Activated naive CD4-positive, alpha-beta T cell treated with Interleukin-2 at 50 U/mL for 16 hours (primary cell): ENCODE data around the gene LSM4.
"Not testable (repeated sequence)": the region's sequence is repeated elsewhere in the genome, so short reads cannot be mapped to it uniquely, and the experiment has no call there.

ENCODE experiments used
- DNase-seq: peaks from one replicate; pipeline ENCODE4 v3.0.0-alpha.2; 2020

Gene LSM4

DNA sequence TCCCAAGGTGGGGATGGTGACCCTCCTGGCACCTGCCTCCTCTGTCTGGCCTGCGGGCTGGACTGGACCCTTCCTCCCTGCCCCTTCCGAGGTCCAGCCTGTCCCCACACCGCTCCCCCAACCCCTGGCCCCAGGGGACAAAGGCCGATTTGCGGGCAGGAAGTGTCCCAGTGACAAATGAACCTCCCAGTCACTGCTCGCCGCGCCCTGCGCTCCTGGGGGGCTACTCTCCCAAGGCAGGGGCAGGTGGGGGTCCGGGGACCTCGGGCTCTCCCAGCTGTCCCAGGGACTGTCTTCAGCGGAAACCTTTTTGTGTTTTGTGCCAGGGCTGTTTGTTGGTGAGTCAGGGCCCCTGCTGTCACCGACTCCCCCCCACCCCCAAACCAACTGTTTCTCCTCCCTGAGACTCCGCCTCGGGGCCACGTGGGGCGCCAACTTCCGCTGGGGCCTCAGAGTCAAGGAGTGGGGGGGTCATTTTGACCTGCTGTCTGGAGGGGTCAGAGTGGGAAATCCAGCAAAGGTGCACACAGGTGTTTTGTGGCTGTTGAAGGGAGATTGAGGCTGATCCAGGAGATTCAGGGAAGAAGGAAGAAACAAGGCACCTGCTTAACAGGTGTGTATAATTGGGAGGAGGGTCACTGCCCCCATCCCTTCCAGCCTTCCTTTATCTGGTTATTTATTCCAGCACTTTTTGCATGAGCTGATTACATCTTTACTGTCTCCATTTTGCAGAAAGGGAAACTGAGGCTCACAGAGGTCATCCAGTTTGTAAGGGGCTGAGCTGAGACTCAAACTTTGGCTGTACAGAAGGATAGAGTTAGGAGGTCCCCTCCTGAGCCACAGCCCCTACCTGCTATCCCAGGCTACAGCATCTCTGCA lies 18.4 kb upstream of the LSM4 start:
- DNase-seq: peak; percentile 72

DNA sequence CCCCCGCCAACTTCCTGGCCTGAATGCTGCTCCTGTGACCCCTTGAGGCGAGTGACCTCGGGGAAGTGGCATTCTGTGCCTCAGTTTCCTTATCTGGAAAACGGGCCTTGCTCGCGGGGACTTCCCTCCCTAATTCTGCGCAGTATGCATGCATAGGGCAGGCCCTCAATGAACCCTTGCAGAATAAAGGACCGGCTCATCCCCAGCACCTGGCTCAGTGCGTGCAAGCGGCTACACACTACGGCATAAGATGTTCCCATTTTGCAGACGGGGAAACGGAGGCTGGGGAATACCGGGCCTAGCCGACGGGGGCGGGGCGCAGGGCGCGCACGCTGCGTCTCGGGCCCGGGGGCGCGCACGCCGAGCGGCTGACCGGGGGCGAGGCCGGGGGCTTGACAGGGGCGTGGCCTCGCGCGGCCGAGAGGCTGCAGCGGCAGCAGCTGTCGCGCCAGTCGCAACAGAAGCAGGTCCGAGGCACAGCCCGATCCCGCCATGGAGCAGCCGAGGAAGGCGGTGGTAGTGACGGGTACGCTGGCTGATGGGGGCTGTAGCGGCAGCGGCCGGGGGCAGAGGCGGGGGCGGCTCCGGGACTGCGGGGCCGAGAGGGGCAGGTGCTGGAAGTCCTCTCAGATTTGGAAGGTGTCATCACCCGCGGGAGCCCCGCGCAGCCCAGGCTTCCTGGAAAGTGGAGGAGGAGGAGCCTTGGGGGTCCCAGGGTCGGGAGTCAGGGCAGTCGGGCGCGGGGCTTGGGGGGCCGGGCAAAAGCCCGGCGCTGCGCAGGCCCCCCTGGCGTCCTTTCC lies 17.5 kb upstream of the LSM4 start, which contains the start of gene PGPEP1:
Gene PGPEP1 (plus strand): TSS at position 409 of the 800 bp plus-strand sequence. CDS start 84 bp downstream, at position 493.
- DNase-seq: peak; percentile 70

DNA sequence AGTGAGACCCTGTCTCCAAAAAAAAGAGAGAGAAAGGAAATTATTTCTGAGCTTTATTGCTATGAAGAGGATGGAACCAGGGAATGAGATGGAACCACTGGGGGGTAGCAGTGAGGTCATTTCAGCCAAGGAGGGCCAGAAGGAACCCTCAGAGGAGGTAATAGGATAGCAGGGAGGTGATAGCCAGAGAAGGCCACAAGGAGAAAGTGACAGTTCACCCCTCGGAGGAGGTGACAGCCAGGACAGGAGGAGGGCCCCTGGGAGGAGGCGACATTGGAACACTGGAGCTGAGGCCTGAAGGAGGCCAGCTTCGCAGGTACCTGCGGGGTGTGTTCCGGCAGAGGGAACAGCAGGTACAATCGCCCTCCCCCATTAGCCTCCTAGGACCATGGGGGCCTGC lies 16.8 kb upstream of the LSM4 start:
- no peak for DNase-seq

DNA sequence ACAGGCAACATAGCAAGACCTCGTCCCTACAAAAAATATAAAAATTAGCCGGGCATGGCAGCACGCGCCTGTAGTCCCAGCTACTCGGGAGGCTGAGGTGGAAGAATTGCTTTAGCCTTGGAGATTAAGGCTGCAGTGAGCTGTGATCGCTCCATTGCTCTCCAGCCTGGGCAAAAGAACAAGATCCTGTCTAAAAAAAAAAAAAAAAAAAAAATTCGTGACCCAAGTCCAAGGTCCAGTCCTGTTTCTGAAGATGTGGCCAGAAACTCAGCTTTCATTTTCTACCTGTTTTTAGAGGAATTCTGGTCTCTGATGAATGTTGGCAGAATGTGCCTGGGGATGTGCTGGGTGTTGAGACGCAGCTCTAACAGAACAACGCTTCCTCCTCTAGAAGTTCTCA lies 15.7 kb upstream of the LSM4 start:
- no peak for DNase-seq

DNA sequence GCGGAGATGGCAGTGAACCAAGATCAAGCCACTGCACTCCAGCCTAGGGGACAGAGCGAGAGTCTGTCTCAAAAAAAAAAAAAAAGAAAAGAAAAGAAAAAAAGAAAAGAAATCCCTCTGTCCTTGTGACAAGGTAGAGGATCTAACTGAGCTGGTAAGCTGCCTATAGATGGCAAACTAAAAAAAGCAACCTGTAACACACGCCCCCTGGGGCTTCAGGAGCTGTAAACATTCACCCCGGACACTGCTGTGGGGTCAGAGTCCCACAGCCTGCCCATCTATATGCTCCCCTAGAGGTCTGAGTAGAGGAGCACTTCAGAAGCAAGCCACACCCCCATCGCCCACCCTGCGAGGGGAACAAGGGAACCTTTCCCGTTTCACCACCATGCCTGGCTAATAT lies 13.2 kb upstream of the LSM4 start:
- DNase-seq: no peak

DNA sequence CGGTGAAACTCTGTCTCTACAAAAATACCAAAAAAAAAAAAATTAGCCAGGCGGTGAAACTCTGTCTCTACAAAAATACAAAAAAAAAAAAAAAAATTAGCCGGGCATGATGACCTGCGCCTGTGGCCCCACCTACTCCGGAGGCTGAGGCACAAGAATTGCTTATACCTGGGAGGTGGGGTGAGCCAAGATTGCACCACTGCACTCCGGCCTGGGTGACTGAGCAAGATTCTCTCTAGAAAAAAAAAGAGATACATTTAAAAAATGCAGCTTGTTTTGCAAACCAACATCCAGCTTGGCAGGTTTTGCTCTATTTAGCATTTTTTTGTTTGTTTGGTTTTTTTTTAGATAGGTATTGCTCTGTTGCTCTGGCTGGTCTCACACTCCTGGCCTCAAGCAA lies 10.8 kb upstream of the LSM4 start:
- DNase-seq: no peak

DNA sequence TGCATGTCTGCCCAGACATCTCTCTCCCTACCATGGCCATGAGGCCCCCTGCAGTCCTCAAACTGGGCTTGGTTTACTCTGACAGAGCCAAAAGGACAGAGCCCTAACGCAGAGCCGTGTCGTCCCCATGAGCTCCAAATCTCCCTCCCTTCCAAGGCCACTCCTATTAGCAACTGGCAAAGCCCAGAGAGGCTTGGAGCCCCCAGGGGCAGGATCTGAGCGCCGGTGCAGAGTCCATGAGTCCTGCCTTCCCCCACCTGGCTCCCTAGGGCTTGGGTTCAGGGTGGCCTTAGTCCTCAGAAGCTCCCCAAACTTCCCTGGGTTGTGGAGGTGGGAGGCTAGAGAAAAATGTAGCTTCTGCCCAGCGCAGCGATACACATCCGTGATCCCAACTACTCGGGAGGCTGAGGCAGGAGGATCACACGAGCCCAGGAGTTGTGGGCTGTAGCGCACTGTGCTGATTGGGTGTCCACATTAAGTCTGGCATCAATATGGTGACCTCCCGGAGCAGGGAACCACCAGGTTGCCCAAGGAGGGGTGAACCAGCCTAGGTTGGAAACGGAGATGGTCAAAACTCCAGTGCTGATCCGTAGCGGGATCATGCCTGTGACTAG lies 10.1 kb upstream of the LSM4 start:
- no peak for DNase-seq

DNA sequence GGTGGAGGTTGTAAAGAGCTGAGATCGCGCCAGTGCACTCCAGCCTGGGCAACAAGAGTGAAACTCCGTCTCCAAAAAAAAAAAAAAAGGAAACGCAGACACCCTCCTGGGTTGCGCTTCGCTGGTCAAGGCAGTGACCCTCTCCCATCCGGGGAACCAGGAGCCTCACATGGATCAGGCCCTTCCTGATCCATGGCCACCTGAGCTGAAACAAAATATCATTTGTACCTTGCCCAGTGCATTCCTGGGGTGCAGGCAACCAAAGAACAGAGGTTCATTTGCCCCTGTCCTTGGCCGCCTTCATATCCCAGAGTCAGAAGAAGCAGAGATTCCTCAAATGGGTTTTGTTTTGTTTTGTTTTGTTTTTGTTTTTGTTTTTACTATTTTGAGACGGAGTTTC lies 8.0 kb upstream of the LSM4 start:
- no peak for DNase-seq

DNA sequence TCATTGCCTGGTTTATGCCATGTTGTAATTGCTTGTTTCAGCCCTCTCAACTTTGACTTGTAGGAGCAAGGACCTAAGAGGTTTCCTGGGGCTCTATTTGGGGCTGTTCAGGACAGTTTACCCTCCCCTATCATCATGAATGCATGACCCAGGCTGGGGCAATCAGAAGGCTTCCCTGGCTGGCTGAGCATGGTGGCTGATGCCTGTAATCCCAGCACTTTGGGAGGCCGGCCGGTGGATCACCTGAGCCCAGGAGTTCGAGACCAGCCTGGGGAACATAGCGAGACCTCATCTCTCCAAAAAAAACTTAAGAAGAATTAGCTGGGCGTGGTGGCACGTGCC lies 6.1 kb upstream of the LSM4 start:
- no peak for DNase-seq

DNA sequence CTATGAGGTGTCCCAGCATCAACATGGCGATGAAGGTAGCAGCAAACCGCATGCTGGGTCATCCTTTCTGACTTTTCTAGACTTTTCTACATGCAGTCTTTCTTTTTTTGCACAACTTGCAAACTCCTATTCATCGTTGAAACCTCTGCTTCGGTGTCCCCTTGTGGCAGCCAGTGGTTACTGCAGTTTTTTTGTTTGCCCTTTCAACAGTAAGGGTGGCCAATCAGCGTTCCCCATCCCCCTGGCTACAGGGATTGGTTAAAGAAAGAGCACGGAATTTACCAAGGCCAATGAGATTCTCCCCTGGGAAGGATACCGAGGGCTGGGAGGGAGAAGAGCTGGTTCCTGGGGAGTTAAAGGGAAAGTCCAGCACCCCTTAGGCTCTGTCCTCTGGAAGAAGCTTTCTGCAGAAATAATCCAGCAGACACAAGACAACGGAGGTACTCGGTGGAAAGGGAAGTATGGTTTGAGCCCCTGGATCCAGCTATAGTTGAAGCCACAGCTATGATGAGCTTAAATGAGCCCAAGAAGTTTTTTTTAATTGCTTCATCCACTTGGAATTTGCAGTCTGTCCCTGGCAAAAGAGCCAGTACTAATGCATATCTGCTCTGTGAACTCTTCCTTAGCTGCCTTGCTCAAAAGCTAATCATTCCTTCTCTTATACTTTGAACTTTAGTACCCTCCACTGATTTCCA lies 5.6 kb upstream of the LSM4 start:
- DNase-seq: peak; percentile 89

DNA sequence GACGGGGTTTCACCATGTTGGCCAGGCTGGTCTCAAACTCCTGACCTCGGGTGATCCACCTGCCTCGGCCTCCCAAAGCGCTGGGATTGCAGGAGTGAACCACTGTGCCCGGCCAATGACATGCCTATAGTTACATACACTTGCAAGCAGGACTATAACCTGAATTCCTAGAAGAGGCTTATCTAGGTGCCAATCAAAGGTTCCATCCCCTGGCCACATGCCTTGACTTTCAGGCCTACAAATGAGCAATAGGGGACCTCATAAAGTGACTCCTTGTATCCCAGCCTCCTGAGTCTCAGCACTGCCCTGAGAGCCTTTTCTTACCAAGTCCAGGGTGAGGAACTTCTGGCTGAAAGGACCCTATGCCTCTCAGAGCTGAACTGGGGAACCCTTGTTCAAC lies 3.9 kb upstream of the LSM4 start:
- DNase-seq: no peak

DNA sequence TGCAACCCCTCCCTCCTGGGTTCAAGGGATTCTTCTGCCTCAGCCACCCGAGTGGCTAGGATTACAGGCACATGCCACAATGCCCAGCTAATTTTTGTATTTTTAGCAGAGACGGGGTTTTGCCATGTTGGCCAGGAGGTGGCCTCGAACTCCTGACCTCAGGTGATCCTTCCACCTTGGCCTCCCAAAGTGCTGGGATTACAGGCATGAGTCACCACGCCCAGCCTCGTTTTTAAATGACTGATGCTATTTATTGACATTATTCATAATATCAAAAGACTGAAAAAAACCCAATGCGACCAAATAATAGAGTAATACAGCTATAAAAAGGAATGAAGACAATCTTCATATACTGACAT lies 1.5 kb upstream of the LSM4 start:
- not testable (repeated sequence) for DNase-seq

DNA sequence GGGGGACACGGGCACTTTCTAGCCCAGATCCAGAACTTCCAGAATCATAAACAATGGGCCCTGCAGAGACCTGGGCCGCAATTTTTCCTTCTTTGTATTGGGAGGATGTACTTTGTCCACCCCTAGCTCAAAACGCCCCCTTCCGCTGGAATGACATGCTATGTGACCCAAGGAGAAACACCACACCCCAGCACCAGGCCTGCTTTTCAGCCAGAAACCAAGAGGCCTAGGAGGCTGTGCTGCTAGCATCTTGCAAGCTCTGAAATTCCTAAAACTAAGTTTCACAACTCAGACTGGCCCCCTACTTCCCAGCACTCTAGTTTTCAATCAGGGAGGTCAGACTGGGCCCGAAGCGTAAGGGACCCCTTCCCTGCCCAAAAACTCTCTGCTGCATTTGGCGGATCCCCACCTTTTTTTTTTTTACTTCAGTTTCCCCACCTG lies 538 bp downstream of the LSM4 start:
- peak; percentile 39 for DNase-seq

DNA sequence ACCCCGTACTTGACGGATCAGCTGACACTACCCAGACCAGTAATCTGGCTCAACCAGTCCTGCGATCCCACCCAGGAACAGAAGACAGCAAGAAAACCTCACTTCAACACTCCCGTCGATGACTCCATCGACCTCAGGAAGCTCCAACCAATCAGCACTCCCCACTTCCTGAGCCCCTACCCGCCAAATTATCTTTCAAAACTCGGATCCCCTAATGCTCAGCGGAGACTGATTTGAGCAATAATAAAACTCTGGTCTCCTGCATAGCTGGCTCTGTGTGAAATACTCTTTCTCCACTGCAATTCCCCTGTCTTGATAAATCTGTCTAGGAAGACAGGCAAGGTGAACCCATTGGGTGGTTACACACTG lies 1.2 kb downstream of the LSM4 start:
- DNase-seq: no peak

DNA sequence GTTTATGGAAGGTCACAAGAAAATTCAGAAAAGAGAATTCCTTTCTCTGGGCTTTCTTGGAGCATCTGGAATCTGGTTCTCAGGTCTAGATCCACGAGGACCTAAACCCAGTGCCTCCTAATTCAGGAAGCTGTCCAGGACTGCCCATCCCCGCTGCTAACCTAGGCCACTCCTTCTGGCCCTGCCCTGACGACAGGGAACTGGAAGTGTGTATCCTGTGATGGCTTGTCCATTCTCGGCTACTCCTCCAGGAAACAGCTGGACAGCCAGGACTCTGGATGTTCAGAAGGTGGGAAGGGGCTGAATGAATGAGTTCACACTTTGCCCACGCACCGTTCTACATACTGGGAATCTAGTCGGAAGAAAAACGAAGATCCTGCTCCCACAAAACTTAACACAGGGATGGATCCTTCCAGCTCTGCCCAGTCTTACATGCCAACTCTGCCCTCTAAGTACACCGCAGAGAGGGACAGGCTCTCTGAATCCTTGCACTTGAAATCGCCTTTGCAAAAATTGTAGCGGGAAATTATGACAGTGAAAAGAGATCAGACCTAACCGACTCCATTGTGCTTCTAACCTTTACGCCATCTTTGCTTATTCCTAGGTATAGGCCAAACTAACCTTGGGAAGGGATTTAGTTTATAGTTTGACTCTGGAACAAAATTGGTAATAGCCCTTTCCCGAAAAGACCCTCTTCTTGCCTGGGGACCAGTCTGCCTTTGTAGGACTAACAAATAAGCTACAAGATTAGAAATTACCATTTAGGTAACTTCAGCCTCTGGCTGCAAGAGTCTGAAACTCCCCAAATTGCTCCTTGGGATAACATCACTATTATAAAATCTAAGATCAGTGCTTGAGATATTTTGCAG lies 1.8 kb downstream of the LSM4 start:
- no peak for DNase-seq

DNA sequence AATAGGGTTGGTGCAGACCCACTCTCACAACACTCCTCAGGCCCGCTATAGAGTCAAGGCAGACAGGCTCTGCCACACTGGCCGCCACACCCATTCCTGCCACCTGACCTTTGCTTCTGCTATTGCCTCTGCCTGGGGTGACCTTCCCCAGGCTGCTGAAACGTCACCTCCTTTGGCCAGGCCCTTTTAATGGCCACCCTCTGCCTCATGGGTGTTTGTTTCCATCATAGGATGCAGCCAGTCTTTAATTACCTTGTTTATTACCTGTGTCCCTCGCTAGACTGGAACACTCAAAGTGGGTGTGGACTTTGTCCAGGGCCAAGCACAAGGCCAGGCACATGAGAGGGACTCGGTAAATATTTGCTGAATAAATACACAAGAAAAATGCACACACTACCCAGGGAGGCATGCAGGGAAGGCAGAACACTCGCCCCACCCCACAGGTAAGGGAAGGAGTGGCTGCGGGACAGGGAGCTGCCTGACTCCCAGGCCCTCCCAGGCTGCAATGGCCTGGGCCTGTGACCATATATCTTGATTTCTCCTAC lies 3.2 kb downstream of the LSM4 start:
- DNase-seq: no peak

DNA sequence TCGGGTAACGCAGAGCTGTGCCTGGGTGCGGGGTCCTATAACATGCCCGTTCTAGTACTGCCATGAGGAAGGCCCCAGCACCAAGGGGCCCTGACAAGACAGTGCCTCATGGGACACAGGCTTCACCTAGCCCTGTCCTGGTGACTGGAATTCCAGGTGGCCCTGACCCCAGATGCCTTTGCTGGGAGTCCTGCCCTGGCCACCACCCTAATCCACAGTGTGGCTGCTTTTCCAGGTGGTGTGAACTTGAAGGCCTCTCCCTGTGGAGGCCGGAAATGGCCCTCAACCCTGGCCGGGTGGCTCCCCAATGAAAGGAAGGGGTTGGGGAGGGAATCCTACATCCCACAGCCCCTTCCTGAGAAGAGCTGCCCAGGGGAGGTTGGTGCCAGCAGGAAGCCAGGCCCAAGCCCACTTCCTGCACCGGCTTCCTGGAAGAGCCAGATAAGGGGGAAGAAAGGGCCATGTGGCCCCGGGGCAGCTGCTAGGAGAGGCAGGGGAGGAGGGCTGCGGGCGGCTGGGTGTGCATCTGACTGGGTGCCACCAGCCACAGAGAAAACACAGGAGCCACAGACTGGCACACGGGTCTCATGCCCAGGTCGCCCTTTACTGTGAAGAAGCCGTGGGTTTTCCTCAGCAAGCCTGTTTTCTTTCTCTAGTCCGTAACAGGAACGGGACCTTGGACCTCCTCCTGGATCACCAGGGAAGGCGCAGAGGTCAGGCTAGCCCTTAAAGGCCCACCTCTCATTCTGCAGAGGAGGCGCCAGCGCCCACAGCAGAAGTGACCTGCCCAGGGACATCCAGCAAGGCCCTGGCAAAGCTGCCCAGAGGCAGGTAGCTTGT lies 4.7 kb downstream of the LSM4 start:
- DNase-seq: peak; percentile 52

DNA sequence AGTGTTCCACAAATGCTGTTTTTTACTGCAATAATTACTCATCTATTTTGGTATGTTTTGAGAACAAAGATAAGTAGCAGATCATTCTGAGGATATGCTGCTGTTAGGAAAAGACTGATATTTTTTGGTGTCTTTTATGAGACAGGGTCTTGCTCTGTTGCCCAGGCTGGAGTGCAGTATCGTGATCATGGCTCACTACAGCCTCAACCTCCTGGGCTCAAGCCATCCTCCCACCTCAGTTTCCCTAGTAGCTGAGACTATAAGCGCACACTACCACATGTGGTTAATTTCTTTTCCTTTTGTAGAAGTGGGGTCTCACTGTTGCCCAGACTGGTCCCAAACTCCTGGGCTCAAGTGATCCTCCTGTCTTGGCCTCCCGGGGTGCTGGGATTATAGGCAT lies 9.5 kb downstream of the LSM4 start:
- no peak for DNase-seq

DNA sequence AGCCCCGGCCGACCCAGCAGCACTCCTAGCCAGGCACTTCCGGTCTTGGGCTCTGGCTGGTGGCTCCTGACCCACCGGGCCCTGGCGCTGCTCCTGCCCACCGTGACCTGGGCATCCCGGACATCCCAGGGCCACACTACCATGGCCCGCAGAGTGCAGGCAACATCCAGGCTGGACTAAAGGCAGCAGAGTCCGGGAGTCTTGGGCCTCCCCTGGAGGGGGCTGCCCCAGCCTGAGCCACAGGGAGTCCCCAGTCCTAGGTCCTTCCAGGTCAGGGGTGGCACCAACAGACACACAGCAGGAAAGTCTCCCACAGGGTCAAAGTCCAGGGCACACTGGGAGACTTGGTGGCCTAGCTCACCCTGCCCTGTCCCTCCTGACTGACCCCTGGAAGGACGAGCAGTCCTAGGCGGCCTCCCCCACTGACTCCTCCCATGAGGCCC lies 10.8 kb downstream of the LSM4 start:
- no peak for DNase-seq

DNA sequence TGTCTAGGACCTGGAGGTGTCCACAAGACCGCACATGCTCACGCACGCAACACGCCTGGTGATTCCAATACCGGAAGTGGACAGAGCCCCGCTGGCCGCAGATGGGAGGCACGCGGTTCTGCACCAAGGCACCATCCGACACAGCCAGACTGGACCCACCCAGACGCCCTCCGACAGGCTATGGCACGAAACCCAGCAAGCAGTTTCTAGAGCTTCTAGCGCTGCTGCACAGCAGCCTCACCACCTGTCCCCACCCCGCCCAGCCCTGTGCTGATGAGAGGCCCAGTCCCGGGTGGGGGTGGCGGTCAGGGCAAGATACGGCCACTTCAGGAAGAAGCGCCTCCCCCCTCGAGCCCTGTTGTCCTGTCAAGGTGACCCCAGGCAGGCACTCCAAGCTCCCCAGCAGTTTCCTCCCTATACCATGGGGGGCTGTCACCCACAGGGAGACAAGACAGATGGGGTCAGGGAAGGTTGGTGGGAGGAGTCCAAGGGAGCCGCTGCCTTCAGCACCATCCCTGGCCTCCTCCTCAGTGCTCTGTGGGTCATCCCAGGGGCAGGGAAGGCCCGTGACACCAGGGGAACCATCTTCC lies 11.3 kb downstream of the LSM4 start:
- DNase-seq: no peak

DNA sequence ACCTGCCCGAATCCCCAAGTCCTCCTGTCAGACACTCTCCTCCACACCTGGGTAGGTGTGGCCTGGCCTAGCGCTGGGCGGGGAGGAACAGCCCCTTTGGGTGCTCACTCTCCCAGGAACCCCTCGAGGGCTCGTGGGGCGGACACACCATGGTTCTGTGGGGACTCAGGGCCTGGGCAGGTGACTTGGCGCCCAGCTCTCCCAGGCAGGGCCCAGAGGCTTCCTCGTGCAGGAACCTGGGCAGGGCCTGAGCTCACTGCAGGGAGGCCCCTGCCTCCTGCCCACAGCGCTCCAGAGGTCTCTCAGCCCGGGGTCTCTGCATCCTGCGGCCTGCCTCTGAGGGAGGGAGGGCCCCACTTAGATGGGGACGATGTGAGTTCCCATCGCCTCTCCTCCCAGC lies 11.9 kb downstream of the LSM4 start:
- DNase-seq: no peak
